ENCODE measurements around the gene EVPLL. TPM values are rescaled to one million over a fixed set of nuclear protein-coding genes. Genes with fewer than 3 reads are reported as not detected.

EVPLL gene
- total and polyA plus RNA-seq, 2 of the 4 experiments (the other 2 are of a cell fraction): not detected

GRCh38 chr17:18331879-18332278 lies 45.7 kb upstream of the EVPLL start:
- H2BK20ac ChIP-seq (ENCODE audit: low read depth, low read length): no peak overlapping the region
- no peak overlapping the region for H3K4ac ChIP-seq (ENCODE audit: low read depth, low read length)
- dilution Hi-C loops (cut with HindIII; ENCODE audit: low sequenced_read_pairs, unreplicated experiment) (no loop called here), in situ Hi-C loops (cut with MboI; ENCODE audit: low sequenced_read_pairs) (no loop called here), intact Hi-C loops (cut with micrococcal nuclease) (no loop called here)
- no peak overlapping the region for H3K27ac ChIP-seq (ENCODE audit: insufficient read depth, low read length)
- H2AFZ ChIP-seq (replicated peaks; ENCODE audit: low read length, poor library complexity): no peak overlapping the region
- no peak overlapping the region for H2BK15ac ChIP-seq (ENCODE audit: low read depth, low read length)
- no peaks in the 10 kb centered on the region for H3K27me3 ChIP-seq (ENCODE audit: control insufficient read depth, insufficient read depth, low read length)
- H2BK120ac ChIP-seq (ENCODE audit: low read depth, low read length): no peak overlapping the region
- H3K56ac ChIP-seq (ENCODE audit: extremely low read depth, insufficient read depth, low read length): no peak overlapping the region
- no peak overlapping the region for H3K18ac ChIP-seq (ENCODE audit: low read depth, low read length)
- TF ChIP-seq MAFK (IDR thresholded peaks at IDR 0.05; ENCODE audit: low read depth, low read length) (no peak), CTCF (conservative IDR thresholded peaks at IDR 0.05; ENCODE audit: low read depth, low read length) (no peak), RAD21 (IDR thresholded peaks at IDR 0.05; ENCODE audit: low read length) (no peak), BHLHE40 (IDR thresholded peaks at IDR 0.05; ENCODE audit: low read depth, low read length) (no peak), NFE2L2 (IDR thresholded peaks at IDR 0.05; ENCODE audit: low read depth, low read length) (no peak), MXI1 (IDR thresholded peaks at IDR 0.05; ENCODE audit: borderline replicate concordance, low read depth, low read length) (no peak), ELK1 (IDR thresholded peaks at IDR 0.05; ENCODE audit: borderline replicate concordance, low read depth, low read length) (no peak), USF2 (IDR thresholded peaks at IDR 0.05; ENCODE audit: low read depth, low read length) (no peak), MAZ (IDR thresholded peaks at IDR 0.05; ENCODE audit: borderline replicate concordance, low read depth, low read length) (no peak), CEBPB (IDR thresholded peaks at IDR 0.05; ENCODE audit: low read depth, low read length) (no peak), RFX5 (IDR thresholded peaks at IDR 0.05; ENCODE audit: low read depth, low read length) (no peak), FOS (IDR thresholded peaks at IDR 0.05; ENCODE audit: low read depth, low read length) (no peak), SMC3 (IDR thresholded peaks at IDR 0.05; ENCODE audit: low read depth, low read length) (no peak), RCOR1 (IDR thresholded peaks at IDR 0.05; ENCODE audit: insufficient replicate concordance, low read length) (no peak), POLR2A (IDR thresholded peaks at IDR 0.05; ENCODE audit: low read depth, low read length) (no peak), CHD1 (IDR thresholded peaks at IDR 0.05; ENCODE audit: low read depth, low read length) (no peak)
- peaks cover 15% of the 10 kb centered on the region for H3K36me3 ChIP-seq (ENCODE audit: control insufficient read depth, insufficient read depth, low read length)
- H3K79me1 ChIP-seq (ENCODE audit: low read depth in 1 of 2, low read length in 2 of 2): peaks cover 0 to 4% of the 10 kb centered on the region in 2 experiments; a peak in 1 of 4 replicates
- H2BK5ac ChIP-seq (ENCODE audit: low read depth, low read length, poor library complexity, severe bottlenecking): no peak overlapping the region
- peaks cover 4% of the 10 kb centered on the region; the same call in 1 of the 2 replicates for H3K4me1 ChIP-seq (ENCODE audit: control insufficient read depth, insufficient read depth, low read length)
- H3K9me3 ChIP-seq (ENCODE audit: control insufficient read depth, insufficient read depth, low read length): no peaks in the 10 kb centered on the region
- 91% methylated on average over 4 of the region's 9 CpGs; no CpG with 5 or more reads in 1 of the 2 experiments for WGBS, 2 experiments (ENCODE audit: extremely low coverage in 2 of 2, insufficient read length in 1 of 2)
- H2AK9ac ChIP-seq (replicated peaks; ENCODE audit: low read depth, low read length, poor library complexity): no peak overlapping the region
- no peak overlapping the region for H3K9ac ChIP-seq (ENCODE audit: low read depth, low read length)
- H4K8ac ChIP-seq (ENCODE audit: low read depth in 2 of 2, low read length in 2 of 2): no peak overlapping the region
- H3K9me1 ChIP-seq (ENCODE audit: insufficient read depth, low read length): peaks cover 14% of the 10 kb centered on the region
- H3K4me2 ChIP-seq (ENCODE audit: low read depth, low read length): no peak overlapping the region
- no peak for DNase-seq
- ChIA-PET CTCF (interaction anchor here (1.1 kb wide), 1 partner anchor 11 kb away, joined by 3 read pairs; no protein-coding TSS in a partner anchor), POLR2A (ENCODE audit: unreplicated experiment) (no interaction called here)
- H3K14ac ChIP-seq (replicated peaks; ENCODE audit: low read depth, low read length): no peak overlapping the region
- no peak for ATAC-seq (ENCODE audit: low read depth)
- H2AK5ac ChIP-seq (ENCODE audit: low read depth, low read length): no peak overlapping the region
- no TSS peak for BruUV-seq (replicated peaks)
- no peaks in the 10 kb centered on the region for H4K20me1 ChIP-seq (ENCODE audit: insufficient read depth, low read length)
- H4K5ac ChIP-seq (ENCODE audit: low read depth, low read length): no peak overlapping the region
- H3K23ac ChIP-seq (ENCODE audit: low read depth, low read length): no peak overlapping the region
- H4K91ac ChIP-seq (ENCODE audit: insufficient read depth, low read depth, low read length): no peak overlapping the region
- H3K4me3 ChIP-seq (ENCODE audit: insufficient read depth, low read depth, low read length): no peak overlapping the region
